Measurements from ENCODE around the gene PRXL2A.

PRXL2A gene

GRCh38 chr10:80447436-80448190 is 39.3 kb downstream of the PRXL2A start:
- no peak for DNase-seq (ENCODE audit: low read depth)

- DNase-seq (ENCODE audit: low read depth), result no peak
These were observed 40.0 kb downstream of the PRXL2A start for GRCh38 chr10:80448209-80448942.

- DNase-seq (ENCODE audit: low read depth), result no peak
These were observed 41.2 kb downstream of the PRXL2A start for GRCh38 chr10:80449520-80449919.

GRCh38 chr10:80451132-80451531 is 42.8 kb downstream of the PRXL2A start:
- DNase-seq (ENCODE audit: low read depth), result no peak

GRCh38 chr10:80452069-80452468 is 43.7 kb downstream of the PRXL2A start:
- DNase-seq (ENCODE audit: low read depth), result no peak

- no peak for DNase-seq (ENCODE audit: low read depth)
These were observed 44.3 kb downstream of the PRXL2A start for GRCh38 chr10:80452640-80453039.

- no peak for DNase-seq (ENCODE audit: low read depth)
These were observed 44.9 kb downstream of the PRXL2A start for GRCh38 chr10:80453056-80453841.

- DNase-seq (ENCODE audit: low read depth), result no peak
These were observed 45.6 kb downstream of the PRXL2A start, which contains the start of gene TSPAN14 for GRCh38 chr10:80453842-80454512. TSS of gene TSPAN14 (plus strand) at chr10:80454310. CDS start at chr10:80489234, 34,924 bp downstream.

GRCh38 chr10:80454513-80455460 is 46.4 kb downstream of the PRXL2A start:
- no peak for DNase-seq (ENCODE audit: low read depth)

- no peak for DNase-seq (ENCODE audit: low read depth)
These were observed 47.4 kb downstream of the PRXL2A start for GRCh38 chr10:80455461-80456349.

GRCh38 chr10:80457554-80458262 is 49.4 kb downstream of the PRXL2A start:
- no peak for DNase-seq (ENCODE audit: low read depth)

- no peak for DNase-seq (ENCODE audit: low read depth)
These were observed 49.9 kb downstream of the PRXL2A start for GRCh38 chr10:80458263-80458625.

- DNase-seq (ENCODE audit: low read depth), result no peak
These were observed 50.3 kb downstream of the PRXL2A start for GRCh38 chr10:80458638-80459037.

- DNase-seq (ENCODE audit: low read depth), result no peak
These were observed 50.9 kb downstream of the PRXL2A start for GRCh38 chr10:80459047-80459865.

GRCh38 chr10:80460399-80461207 is 52.3 kb downstream of the PRXL2A start:
- no peak for DNase-seq (ENCODE audit: low read depth)

- no peak for DNase-seq (ENCODE audit: low read depth)
These were observed 53.1 kb downstream of the PRXL2A start for GRCh38 chr10:80461208-80462183.

Measured in HS-5 (cell line).